ENCODE data around the gene TMEM154. TPM values are rescaled to one million over a fixed set of nuclear protein-coding genes. Genes with fewer than 3 reads are reported as not detected.

TMEM154 gene
- total RNA-seq, 1 donor from 2014 or later = 8.3 TPM

- DNase-seq (ENCODE audit: low read depth) = peak; percentile 40
These were observed 17.0 kb upstream of the TMEM154 start for GRCh38 chr4:152696764-152697261.

DNA sequence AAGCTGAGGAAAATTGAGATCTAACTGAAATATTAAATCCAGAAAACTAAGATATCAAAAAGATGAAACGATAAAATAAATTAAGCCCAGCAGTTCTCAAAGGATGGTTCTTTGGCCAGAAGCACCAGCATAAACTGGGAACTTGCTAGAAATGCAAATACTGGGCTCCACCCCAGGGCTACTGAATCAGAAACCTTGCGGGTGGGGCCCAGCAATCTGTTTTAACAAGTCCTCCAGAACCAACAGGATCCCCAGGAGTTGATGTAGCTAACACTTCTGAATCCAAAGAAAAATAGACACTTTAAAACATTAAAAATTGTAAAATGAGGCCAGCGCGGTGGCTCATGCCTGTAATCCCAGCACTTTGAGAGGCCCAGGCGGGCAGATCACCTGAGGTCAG is 14.1 kb upstream of the TMEM154 start:
- DNase-seq (ENCODE audit: low read depth) = no peak

DNA sequence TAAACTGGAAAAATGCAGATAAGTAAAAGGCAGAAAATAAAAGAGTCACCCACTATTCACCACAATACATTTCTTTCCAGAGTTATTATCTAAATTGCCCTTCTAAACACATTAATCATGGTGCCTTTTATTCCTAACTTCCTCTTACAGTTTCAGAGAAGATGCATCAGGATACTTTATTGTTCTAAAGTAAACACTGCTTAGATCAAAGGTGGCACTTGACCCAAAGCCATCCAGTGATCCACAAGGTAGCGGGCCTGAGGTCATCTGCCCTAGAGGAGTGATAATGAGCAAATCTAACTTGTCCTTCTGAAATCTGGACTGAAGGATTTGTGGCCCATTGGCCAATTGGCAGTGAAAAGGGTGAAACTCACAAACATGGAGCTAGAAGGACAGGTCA is 12.0 kb upstream of the TMEM154 start:
- DNase-seq (ENCODE audit: low read depth) = no peak

- peak; percentile 33 for DNase-seq (ENCODE audit: low read depth)
These were observed 11.2 kb upstream of the TMEM154 start for GRCh38 chr4:152690706-152691651.

DNA sequence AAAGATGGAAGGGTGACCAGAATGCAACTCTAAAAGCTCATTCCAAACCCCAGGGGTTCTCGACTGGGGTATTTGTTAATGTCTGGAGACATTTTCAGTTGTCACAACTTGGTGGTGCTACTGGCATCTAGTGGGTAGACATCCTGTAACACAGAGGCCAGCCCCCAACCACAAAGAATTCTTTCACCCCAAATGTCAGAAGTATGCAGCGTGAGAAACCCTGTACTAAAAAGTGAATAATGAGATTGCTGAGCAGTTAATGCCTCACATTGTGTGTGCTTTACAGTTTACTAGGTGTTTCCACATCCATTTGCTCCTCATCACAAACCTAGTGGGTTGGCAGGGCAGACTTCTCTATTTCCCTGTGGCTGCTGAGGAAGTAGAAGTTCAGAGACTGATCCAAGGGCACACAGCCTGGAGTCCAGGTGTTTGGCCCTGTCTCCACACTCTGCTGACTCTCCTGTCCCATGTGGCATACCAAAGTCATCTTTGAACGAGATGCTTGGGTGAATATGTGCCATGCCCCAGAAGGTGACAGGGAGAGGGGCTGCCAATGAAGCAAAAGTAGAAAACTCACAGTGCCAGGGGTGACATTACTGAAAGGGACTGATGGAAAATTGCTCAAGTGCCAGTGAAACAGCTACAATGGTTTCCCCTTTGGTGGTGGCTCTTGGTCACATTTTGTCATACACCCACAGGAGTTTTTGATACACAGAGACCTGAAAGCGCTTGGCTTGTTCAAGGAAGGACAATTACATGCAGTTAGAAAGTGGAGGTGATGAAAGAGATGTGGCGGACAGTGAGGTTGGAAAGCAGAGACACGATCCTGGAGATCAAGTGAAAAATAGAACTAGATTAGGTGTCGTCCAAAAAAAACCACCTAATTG is 10.1 kb upstream of the TMEM154 start:
- no peak for DNase-seq (ENCODE audit: low read depth)

DNA sequence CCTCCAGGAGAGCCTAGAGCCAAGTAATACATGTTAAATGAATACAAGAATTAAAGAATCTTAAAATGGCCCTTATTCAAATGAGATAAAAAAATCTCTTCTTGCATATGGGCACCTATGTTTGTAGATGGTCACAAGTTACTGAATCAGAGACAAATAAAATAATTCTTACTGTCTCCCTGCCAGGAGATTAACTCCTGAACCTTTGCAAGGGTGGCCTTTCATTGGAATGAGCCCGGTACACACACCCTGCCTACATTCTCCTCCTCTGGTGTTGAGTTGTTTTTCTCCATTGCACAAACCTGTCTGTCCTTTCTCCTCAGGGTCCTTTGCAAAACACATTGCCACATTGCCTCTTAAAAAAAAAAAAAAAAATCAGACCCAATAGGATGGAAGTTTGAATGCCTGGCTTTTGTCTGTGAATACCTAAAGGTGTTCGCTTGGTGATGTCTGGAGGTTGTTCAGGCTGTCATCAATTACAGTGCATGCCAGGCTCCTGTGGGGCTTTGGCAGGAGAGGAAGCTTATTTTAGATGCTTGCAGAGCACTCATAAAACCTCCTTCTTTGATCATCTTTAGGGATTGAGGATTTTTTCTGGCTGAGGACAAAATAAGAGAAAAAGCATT is 8.3 kb upstream of the TMEM154 start:
- peak; percentile 55 for DNase-seq (ENCODE audit: low read depth)

- no peak for DNase-seq (ENCODE audit: low read depth)
These were observed 6.7 kb upstream of the TMEM154 start for GRCh38 chr4:152686452-152687013.

GRCh38 chr4:152684587-152684986 is 4.8 kb upstream of the TMEM154 start:
- DNase-seq (ENCODE audit: low read depth) = no peak

GRCh38 chr4:152684007-152684406 is 4.2 kb upstream of the TMEM154 start:
- no peak for DNase-seq (ENCODE audit: low read depth)

- no peak for DNase-seq (ENCODE audit: low read depth)
These were observed 2.5 kb upstream of the TMEM154 start for GRCh38 chr4:152682143-152682941.

- peak; percentile 97 for DNase-seq (ENCODE audit: low read depth)
These were observed 1.3 kb upstream of the TMEM154 start for GRCh38 chr4:152680988-152681603.

- DNase-seq (ENCODE audit: low read depth) = peak; percentile 76
These were observed 956 bp downstream of the TMEM154 start for GRCh38 chr4:152678841-152679240.

DNA sequence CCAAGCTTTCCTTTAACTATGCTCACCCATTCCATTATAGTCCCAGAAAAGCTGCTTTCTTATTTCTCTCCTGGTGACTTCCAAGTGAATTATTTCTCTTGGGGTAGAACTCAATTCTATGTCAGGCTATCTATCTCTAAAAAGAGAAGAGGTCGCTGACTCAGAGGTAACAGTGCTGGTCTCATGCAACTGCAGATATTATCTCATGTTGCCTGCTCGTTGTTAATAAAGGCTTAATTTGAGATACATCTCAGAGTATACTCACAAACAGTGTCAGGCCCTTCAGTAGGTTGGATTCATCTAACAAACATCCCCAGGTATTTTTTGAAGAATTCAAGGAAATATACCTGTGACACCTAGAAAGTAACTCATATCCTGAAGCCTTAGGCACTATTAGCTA is 2.7 kb downstream of the TMEM154 start:
- DNase-seq (ENCODE audit: low read depth) = no peak

DNA sequence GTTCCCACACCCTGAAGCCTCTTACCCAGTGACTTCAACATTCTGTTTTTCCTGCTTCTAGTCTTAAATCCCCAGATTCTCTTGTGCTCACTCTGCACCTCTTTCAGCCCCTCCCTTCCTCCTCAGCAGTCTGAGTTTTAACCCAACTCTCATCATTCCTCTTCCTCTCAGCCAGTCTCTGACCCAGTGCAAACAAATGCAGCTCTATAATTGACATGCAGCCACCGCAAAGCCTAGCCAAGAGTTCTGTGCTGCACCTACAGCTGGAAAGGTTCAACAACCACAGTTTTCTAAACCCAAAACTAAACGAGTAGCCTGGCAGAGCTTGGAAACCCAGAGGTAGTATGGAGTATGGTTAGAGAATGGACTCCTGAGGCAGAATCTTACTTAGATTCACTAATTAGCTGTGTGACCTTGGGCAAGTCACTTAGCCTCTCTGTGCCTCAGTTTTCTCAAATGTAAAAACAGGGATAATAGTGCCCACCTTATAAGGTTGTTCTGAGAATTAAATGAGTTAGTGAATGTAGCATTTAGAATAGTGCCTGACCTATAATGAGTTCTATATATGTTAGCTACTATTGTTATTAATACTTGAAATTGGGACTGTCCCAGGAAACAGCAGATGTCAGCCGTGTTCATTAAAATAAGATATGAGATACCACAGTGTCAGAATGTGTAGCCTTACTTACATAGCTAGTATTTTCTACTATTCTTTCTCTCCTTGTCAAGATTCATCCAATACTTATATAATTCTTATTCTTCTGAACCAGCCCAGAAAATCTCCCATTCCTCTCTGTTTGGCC is 3.5 kb downstream of the TMEM154 start:
- DNase-seq (ENCODE audit: low read depth) = no peak

- no peak for DNase-seq (ENCODE audit: low read depth)
These were observed 5.4 kb downstream of the TMEM154 start for GRCh38 chr4:152674359-152674758.

DNA sequence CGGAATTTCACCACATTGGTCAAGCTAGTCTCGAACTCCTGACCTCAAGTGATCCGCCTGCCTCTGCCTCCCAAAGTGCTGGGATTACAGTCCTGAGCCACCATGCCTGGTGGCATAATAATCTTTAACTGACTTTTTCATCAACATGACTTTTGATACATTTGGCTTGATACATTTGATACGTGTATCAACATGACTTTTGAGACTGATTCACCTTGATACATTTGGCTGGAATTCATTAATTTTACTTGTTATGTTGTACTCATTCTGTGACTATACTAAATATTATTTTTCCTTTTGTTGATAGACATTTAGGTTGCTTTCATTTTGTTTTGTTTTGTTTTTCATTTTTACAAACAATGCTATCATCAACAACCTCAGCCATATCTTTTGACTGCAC is 6.3 kb downstream of the TMEM154 start:
- DNase-seq (ENCODE audit: low read depth) = no peak

DNA sequence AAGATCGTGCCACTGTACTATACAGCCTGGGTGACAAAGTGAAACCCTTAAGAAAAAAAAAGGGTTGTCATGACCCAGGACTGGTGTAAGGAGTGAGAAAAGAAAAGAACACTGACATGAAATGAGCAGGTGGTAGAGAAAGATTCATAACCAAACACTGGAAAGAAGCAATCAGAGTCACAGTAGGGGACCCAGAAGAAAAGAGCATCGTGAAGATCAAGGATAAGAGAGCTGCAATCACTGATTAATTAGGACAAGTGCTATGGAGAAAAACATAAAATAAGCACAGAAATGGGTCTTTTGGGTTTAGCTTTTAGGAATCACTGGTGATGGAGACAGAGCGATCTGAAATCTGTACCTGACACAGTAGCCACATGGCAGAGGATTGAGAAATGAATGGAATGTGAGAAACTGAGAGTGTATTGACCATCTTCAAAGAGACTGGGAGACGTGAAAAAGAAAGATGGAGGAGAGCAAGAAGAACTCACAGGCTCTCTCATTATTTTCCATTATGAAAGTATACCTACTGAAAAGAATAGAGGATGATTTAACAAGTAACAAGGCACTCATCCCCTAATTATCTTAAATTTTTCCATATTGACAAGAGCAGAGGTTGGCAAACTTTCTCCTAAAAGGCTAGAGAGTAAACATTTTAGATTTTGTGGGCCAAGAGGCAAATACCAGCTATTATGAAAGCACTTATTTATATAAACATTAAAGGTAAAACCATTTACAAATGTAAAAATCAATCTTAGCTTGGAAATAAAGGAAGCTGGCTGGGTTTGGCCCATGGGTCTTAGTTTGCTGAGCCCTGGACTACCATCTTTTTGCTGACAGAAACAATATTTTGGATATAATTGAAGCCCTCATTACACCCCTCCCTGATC is 7.3 kb downstream of the TMEM154 start:
- no peak for DNase-seq (ENCODE audit: low read depth)

GRCh38 chr4:152668338-152668964 is 11.3 kb downstream of the TMEM154 start:
- no peak for DNase-seq (ENCODE audit: low read depth)

Data from renal cortical epithelial cell (primary cell).